COLO668 (cell line): ENCODE data around the gene ALDH1L1.
A peak's percentile ranks its signal among the peaks of the same experiment; 100 is the strongest.

ENCODE experiments used
- DNase-seq: peaks from one replicate; lab custom pipeline; 2025; ENCODE audit not compliant: unreplicated experiment; lab: John Stamatoyannopoulos, UW

ALDH1L1 gene

DNA sequence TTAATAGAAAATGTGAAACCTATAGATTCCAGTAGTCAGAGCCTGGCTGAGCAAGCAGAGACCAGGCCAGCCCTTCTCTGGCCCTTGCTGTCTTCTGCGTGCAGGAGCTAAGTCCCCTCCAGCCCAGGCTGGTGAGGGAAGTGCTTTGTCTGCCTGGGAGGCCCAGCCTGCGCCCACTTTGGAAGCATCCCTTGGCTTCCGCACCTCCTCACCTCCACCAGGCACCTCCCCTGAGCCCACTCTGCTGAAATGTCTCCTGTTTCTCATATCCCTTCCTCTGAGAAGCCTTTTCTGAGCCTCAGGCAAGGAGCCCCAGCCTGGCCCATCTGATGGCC, 45.3 kb downstream of the ALDH1L1 start:
- DNase-seq: no peak

GRCh38 chr3:126134219-126134975, 46.0 kb downstream of the ALDH1L1 start:
- DNase-seq: peak; percentile 33

- DNase-seq: no peak
These were observed 46.8 kb downstream of the ALDH1L1 start for GRCh38 chr3:126133606-126134005.

DNA sequence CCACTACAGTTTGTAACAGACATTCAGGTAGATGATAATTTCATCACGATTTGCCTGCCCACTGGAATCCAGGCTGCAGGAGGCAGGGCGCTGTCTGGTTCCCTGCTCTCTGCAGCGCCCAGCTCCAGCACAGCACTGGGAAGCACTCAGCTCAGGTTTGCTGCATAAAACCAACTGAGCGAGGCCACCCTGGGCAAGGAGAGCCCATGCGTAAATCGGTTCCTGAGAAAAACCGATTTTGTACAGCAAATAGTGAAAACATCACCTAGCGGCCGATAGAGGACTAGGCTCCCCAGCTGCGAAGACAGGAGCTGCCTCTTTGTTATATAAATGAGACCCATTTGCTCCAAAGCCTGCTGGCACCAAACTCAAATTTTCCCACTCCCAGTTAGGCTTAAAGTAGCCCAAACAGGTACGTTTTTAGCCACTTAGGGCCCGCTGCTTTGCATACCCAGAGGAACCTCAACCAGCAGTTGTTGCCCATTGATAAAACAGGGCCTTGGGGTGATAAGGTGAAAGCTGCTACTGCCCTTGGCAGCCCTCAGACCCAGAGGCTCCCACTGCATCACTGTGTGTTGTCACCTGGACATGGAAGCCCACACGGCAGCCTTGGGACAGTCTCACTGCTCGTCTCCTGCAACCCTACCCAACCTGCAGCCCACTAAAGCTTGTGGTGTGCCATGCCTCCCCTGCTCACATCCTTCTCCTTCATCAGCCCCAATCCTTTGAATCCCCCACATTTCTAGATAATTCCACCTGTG, 47.5 kb downstream of the ALDH1L1 start:
- no peak for DNase-seq

DNA sequence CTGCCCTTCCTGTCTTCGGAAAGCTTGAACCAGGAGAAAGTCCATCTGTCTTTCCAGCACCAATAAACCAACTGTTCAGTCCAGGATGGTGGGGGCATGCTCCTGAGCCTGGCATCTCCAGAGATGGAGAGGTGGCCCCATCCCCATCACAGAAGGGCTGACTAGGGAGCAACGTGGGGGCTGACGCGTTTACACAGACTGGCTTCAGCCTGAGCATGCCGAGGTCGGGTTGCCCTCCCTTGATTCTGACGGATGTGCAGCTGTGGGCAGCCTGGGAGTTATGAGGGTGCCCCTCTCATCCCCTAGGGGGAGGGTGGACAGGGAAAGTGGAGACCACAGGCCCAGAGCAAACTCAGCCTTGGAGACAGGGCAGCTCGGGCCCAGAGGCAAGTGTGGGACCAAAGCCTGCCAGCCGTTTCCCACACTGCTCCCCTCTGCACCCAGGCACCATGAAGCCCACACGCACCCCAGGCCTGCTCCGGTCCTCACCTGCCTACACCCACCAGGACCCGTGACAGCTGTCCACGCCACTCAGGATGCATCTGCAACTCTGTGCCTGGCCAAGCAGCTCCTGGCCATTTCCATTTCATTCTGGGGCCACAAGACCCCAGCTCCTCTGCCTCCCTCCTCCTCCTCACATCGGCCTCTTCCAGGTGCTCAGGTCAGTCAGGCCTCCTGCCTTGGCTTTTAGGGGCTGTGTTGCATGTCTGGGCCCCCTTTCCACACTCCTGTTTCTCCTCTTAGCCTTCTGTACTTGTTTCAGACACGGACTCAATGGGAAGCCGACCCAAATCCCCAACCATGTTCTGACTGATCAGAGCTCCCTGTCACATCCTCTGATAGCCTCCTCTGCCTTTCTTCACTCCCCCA, 48.3 kb downstream of the ALDH1L1 start:
- no peak for DNase-seq

DNA sequence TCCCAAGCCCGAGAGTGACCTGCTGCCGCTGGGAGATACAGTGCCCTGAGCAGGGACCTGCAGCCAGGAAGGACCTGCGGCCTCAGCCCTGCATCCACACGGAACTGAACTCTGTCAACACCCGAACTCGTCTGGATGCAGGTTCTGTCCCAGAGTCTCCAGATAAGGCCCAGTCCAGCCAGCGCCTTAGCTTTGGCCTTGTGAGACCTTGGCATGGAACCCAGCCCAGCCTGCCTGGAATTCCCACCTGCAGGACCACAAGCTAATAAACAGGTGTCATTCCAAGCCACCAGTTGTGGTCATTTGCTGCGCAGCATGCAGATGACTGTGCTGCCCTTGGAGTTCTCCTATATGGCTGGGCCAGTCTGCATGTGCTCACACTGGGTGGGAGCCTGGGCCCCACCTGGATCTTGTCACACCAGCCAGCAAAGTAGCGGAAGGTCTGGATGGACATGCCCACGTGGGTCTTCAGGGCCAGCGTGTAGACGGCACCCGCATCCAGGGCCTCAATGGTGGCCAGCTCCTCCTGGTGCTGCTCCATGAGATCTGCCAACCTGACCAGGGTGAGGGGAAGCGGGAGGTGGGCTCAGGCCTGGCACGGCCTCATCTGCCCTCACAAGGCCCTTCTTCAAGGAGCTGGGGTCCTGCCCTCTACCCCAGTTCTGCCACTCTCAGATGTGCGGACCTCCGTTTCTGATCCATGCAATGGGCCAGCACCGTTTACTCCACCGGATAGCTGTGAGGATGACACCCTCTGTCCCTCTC, 49.2 kb downstream of the ALDH1L1 start:
- DNase-seq: no peak

- no peak for DNase-seq
These were observed 50.1 kb downstream of the ALDH1L1 start for GRCh38 chr3:126130081-126130855.

DNA sequence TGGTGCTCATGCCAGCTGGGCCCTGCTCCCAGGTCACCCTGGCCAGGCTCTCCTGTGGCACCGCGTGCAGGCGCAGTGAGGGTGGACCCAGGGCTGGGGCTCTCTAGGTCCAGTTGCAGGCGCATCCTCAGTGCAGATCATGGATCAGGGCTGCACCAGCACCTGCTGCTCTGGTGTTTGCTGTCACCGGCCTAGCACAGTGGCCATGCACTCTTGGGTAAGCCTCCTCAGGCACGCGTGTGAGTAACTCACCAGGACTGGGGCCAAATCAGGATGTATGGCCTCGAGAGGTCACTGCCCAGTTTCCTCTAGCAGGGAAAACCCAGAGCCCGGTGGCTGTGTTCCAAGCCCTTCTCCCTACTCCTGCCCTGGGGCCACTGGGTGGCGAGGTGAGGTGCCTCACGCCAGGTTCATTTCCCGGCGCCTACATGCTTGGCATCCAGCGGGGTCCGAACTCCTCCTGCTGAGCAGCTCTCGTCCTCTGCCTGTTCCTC, 50.9 kb downstream of the ALDH1L1 start:
- DNase-seq: no peak

DNA sequence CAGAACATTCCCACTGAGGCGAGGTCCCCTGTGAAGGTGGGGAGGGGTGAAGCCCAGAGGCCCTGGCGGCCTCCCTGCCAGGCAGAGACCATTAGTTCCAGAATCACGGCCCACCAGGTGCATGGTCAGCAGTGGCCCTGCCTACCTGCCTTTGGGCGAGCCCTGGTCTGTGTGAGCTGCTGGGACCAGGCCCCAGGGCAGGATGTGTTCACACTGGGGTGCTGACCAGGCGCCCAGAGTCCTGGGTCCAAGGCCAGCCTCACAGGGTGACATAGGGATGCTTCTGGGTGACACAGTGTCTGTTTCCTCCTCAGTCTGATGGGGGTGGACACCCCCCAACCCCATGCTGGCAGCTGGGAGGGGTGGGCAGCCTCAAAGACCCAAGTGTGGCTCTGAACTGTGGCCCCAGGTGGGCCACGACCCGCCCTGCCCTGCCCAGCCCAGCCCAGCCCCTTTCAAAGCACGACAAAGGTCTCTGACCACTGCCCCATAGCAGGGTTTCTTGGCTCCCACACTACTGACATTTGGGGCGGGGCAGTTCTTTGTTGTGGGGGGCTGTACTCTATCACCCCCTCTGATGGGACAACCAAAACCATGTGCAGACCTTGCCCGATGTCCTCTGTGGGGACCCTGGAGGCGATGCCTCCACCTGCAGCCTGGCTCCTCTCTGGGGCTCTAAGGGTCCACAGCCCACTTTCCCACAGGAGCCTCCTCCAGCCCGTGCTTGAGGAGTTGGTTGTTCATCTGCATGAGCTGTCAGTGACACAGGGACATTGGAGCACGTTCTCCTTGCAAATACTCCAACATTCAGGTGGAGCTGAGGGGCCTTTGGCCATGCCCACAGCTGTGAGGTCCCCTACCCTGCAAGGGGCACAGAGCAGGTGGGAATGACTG, 51.6 kb downstream of the ALDH1L1 start:
- DNase-seq: no peak

GRCh38 chr3:126127904-126128303, 52.5 kb downstream of the ALDH1L1 start:
- no peak for DNase-seq

DNA sequence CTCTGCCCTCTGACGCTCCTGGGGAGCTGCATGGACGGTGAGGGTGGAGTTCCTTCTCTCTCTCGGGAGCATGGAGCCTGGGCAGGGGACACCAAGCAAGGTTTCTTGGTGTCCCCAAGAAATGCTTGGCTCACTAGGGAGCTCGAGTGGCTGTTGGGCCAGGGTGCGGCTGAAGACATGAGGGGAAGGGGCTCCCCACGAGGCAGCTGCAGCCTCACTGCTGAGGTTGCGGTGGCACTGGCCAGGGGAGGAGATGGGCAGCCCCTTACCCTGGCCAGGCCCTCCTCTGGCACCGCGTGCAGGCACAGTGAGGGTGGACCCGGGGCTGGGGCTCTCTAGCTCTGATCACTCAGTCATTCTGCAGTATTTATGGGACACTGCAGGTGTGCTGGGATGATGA, 52.9 kb downstream of the ALDH1L1 start:
- DNase-seq: no peak

DNA sequence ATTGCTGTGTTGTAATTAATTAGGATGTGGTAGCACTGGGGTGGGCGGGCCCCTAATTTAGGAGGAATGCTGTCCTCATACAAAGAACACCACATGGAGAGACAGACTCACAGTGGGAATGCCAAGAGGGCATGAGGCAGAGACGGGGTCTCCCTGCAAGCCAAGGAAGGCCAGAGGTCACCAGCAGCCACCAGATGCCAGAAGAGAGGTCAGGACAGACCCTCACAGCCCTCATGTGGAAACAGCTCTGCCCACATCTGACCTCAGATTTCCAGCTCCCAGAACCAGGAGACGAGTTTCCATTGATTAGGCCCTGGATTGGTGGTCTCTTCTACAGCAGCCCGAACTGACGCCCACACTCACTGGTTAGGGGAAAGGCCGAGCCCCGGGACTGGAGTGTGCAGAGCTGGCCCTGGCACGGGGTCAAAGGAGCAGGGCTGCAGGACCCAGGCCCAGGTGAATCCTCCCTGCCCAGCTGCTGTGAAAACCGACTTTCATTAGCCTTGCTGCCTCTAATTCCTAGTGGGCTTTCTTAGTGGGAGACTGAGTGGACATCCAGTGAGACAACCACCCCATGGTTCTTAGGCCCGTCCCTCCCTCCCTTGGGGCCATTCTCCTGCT, 53.5 kb downstream of the ALDH1L1 start:
- no peak for DNase-seq

GRCh38 chr3:126126286-126126685, 54.1 kb downstream of the ALDH1L1 start:
- DNase-seq: no peak

- no peak for DNase-seq
These were observed 54.6 kb downstream of the ALDH1L1 start for GRCh38 chr3:126125781-126126251.

DNA sequence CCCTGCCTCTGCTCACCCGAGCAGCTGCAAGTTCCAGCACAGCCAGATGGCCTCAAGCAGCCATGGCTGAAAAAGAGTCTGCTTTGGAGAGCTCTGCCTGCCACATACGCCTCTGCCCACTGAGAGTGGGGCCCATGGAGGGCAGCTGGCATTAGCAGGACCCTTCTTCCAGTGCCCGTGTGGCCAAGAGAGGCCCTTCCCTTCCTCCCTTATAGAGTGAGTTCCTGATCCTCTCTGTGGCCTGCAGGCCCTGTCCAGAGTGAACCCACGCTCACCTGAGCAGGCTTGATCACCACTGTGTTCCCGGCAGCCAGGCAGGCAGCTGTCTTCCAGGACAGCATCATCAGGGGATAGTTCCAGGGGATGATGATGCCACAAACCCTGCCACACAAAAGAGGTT, 55.0 kb downstream of the ALDH1L1 start:
- no peak for DNase-seq

GRCh38 chr3:126124896-126125295, 55.5 kb downstream of the ALDH1L1 start:
- no peak for DNase-seq

DNA sequence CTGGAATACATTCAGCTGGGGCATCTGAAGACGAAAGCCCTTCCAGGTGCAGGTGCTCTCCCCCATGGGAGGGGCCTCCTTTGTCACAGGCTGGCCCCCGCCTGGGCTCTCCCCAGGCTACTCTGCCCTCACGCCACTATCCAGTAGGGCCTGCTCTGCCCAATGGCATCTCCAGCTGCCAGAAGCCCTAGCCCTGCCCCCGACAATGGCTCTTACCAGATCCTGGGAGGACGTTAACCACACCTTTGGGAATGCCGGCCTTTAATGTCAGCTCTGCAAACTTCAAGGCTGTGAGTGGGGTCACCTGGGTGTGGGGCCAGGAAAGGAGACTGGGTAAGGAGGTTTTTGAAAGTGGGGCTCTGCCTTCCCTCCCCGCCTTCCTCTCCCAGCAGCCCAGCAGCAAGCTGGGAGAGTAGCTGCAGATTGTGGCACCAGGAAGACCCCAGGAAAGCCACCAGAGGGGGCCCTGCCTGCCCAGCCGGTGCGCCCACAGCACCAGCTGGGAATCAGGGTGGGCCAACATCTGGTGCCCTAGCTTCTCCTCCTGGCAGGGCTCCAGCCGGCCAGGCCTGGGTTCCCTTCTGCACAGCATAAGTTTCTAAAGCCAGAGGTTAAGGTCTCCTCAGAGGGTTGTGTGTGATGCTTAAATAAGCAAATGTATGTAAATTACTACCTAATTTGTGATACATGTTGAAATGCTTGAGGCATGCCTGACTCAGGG, 56.1 kb downstream of the ALDH1L1 start:
- no peak for DNase-seq

DNA sequence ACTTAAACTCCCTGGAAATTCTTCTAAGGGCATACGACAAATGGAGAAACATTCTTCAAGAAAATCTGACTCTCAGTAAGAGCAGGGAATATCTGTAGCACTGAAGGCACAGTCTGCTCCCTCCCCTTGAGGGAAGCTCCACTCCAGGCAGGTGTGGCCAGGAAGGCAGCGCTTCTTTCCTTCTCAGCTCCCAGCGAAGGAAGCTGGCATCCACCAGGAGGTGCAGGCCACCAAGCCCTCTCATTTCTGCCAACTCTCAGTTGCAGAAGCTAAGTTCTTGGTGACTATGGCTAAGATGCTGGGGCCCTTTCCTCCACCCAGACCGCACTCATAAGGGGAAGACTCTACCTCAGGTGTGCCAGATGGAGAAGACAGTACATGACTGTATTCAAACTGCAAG, 58.8 kb downstream of the ALDH1L1 start:
- no peak for DNase-seq
